Measurements from ENCODE around the gene PROZ. TPM values are rescaled to one million over a fixed set of nuclear protein-coding genes. Genes with fewer than 3 reads are reported as not detected.

The PROZ gene
- total RNA-seq, 2 donors from 2014 or later: 0.40 to 0.84 TPM

DNA sequence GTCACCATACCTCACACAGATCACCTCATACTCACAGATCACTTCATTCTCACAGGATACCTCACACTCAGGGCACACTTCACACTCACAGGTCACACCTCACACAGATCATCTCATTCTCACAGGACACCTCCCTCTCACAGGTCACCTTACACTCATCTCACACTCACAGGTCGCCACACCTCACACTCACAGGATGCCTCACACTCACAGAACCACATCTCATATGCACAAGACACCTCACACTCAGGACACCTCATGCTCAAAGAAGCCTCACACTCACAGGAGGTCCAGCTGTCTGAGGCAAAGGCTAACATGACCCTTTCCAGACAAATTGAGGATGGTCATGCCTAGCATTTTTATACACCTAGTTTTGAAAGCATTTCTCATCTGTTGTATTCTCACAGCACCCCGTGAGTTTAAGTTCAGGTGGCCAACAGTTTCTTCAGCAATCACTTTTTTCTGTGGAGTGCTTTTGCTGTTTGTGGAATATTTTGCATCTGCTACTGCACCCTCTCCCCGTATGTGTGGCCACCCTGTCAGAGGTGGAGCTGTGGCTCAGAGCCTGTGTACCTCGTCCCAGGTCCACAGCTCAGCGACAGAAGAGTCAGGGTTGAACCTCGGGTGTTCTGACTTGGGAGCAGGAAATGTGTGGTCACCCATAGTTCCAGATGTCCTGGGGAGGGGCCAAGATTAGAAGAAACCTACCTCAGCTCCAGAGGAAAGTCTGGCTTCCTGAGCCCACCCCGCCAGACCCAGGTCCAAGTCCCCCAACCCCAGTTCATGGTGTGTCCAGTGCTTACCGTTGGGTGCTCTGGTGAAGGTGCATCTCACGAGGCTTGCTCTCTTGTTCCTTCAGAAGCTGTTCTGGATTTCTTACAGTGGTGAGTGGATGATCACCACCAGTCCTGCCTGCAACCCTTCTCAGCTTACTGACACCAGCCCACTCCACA lies 45.3 kb upstream of the PROZ start:
- Mint-ChIP-seq H3K9me3 (peaks cover 8% of the 10 kb centered on the region), H3K4me3 (no peak overlapping the region), H3K27ac (no peak overlapping the region), H3K36me3 (ENCODE audit: low read depth) (peaks cover 12% of the 10 kb centered on the region), H3K27me3 (ENCODE audit: insufficient read depth) (peaks cover 31% of the 10 kb centered on the region), H3K4me1 (peaks cover 2% of the 10 kb centered on the region)
- H3K36me3 ChIP-seq (ENCODE audit: control insufficient read depth, insufficient read depth, low read length): no peaks in the 10 kb centered on the region
- no peaks in the 10 kb centered on the region for H3K9me3 ChIP-seq (ENCODE audit: control insufficient read depth, low read length)
- no peak overlapping the region for H3K9ac ChIP-seq (ENCODE audit: extremely low read depth, low read length, poor library complexity, severe bottlenecking)
- DNase-seq: peak; percentile 26
- no peak overlapping the region for H3K27ac ChIP-seq (ENCODE audit: low read depth, low read length)
- TF ChIP-seq, protein P1, sequence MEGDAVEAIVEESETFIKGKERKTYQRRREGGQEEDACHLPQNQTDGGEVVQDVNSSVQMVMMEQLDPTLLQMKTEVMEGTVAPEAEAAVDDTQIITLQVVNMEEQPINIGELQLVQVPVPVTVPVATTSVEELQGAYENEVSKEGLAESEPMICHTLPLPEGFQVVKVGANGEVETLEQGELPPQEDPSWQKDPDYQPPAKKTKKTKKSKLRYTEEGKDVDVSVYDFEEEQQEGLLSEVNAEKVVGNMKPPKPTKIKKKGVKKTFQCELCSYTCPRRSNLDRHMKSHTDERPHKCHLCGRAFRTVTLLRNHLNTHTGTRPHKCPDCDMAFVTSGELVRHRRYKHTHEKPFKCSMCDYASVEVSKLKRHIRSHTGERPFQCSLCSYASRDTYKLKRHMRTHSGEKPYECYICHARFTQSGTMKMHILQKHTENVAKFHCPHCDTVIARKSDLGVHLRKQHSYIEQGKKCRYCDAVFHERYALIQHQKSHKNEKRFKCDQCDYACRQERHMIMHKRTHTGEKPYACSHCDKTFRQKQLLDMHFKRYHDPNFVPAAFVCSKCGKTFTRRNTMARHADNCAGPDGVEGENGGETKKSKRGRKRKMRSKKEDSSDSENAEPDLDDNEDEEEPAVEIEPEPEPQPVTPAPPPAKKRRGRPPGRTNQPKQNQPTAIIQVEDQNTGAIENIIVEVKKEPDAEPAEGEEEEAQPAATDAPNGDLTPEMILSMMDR (conservative IDR thresholded peaks at IDR 0.05): no peak
- H3K4me3 ChIP-seq (ENCODE audit: low read length): no peak overlapping the region
- H3K27me3 ChIP-seq (ENCODE audit: control insufficient read depth, insufficient read depth, low read length, poor library complexity, severe bottlenecking): peaks cover 45% of the 10 kb centered on the region
- WGBS, 2 experiments (ENCODE audit: insufficient coverage in 1 of 2, insufficient read length in 1 of 2): 83 to 89% methylated on average over 8 to 9 of the region's 9 CpGs
- no peaks in the 10 kb centered on the region for H3K4me1 ChIP-seq (ENCODE audit: control insufficient read depth, insufficient read depth, low read length)

DNA sequence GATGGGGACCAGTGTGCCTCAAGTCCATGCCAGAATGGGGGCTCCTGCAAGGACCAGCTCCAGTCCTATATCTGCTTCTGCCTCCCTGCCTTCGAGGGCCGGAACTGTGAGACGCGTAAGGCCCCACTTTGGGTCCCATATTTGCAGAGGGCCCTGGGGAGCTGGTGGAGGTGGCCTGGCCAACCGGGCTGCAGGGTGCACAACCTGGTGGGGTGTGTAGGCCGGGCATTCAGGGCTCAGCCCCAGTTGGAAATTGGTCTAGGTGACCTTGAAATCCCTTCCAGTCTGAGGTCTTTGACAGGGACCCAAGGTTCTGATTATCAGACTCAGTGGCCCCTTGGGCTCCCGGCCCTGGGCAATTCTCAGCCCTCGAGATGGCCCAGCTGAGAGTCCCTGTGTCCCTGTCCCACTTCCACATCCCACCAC lies 44.6 kb upstream of the PROZ start:
- Mint-ChIP-seq H3K9me3 (peaks cover 8% of the 10 kb centered on the region), H3K36me3 (ENCODE audit: low read depth) (peaks cover 12% of the 10 kb centered on the region), H3K27ac (no peak overlapping the region), H3K4me3 (no peak overlapping the region), H3K27me3 (ENCODE audit: insufficient read depth) (peaks cover 31% of the 10 kb centered on the region), H3K4me1 (peaks cover 2% of the 10 kb centered on the region)
- no peak overlapping the region for H3K9ac ChIP-seq (ENCODE audit: extremely low read depth, low read length, poor library complexity, severe bottlenecking)
- TF ChIP-seq, protein P1 (conservative IDR thresholded peaks at IDR 0.05): no peak
- H3K9me3 ChIP-seq (ENCODE audit: control insufficient read depth, low read length): no peaks in the 10 kb centered on the region
- no peaks in the 10 kb centered on the region for H3K4me1 ChIP-seq (ENCODE audit: control insufficient read depth, insufficient read depth, low read length)
- H3K36me3 ChIP-seq (ENCODE audit: control insufficient read depth, insufficient read depth, low read length): no peaks in the 10 kb centered on the region
- DNase-seq: peak; percentile 18
- H3K27me3 ChIP-seq (ENCODE audit: control insufficient read depth, insufficient read depth, low read length, poor library complexity, severe bottlenecking): peaks cover 45% of the 10 kb centered on the region
- no peak overlapping the region for H3K27ac ChIP-seq (ENCODE audit: low read depth, low read length)
- no peak overlapping the region for H3K4me3 ChIP-seq (ENCODE audit: low read length)
- WGBS, 2 experiments (ENCODE audit: insufficient coverage in 1 of 2, insufficient read length in 1 of 2): 92% methylated on average over 8 of the region's 8 CpGs; no CpG with 5 or more reads in 1 of the 2 experiments

DNA sequence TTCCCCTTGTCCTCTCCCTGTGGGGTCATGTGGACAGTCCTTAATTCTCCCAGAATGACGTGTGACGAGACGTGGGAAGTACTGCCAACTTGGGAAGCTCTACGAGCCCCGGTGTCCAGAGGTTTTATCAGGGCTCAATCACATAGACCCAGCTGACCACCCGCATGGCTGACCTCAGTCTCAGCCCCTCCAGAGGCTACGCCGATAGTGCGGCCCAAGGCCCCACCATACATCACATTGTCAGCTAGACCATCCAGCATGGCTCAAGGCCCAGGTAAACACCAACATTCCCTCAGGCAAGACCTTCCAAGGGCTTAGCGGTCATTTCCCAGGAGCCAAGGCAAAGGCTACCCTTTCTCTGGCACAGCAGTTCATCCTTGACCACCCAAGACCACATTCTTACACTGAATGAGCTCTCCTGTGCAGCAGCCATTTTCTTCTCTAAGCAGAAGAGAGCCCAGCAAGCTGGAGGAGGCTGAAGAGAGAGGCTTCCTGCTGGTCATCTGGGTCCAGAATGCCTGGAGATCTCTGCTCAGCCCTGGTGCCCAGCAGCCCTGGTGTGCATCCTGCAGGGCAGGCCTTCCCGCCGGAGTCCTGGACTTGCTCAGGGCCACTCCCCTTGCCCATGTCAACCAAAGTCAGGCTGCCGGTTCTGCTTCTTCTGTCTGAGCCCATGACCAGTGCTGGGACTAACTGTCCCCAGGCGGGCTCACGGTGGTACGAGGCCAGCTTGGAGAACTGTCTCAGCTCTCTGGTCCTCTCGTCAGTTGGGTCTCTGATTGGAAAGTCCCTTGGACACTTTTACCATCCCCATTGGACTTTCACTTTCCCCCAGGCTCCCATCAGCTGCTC lies 43.7 kb upstream of the PROZ start:
- DNase-seq: peak; percentile 24

More for the DNA sequence above, 43.7 kb upstream of the PROZ start:
- peaks cover 45% of the 10 kb centered on the region for H3K27me3 ChIP-seq (ENCODE audit: control insufficient read depth, insufficient read depth, low read length, poor library complexity, severe bottlenecking)
- Mint-ChIP-seq H3K27ac (no peak overlapping the region), H3K4me1 (no peaks in the 10 kb centered on the region), H3K9me3 (peaks cover 4% of the 10 kb centered on the region), H3K27me3 (ENCODE audit: insufficient read depth) (peaks cover 29% of the 10 kb centered on the region), H3K36me3 (ENCODE audit: low read depth) (peaks cover 9% of the 10 kb centered on the region), H3K4me3 (no peak overlapping the region)
- TF ChIP-seq, protein P1 (conservative IDR thresholded peaks at IDR 0.05): no peak
- H3K36me3 ChIP-seq (ENCODE audit: control insufficient read depth, insufficient read depth, low read length): no peaks in the 10 kb centered on the region
- no peaks in the 10 kb centered on the region for H3K9me3 ChIP-seq (ENCODE audit: control insufficient read depth, low read length)
- no peak overlapping the region for H3K4me3 ChIP-seq (ENCODE audit: low read length)
- H3K4me1 ChIP-seq (ENCODE audit: control insufficient read depth, insufficient read depth, low read length): no peaks in the 10 kb centered on the region
- 92 to 96% methylated on average over 17 of the region's 17 CpGs for WGBS, 2 experiments (ENCODE audit: insufficient coverage in 1 of 2, insufficient read length in 1 of 2)
- H3K9ac ChIP-seq (ENCODE audit: extremely low read depth, low read length, poor library complexity, severe bottlenecking): no peak overlapping the region
- no peak overlapping the region for H3K27ac ChIP-seq (ENCODE audit: low read depth, low read length)

All from endodermal cell (in vitro differentiated cells).